Mesenchymal stem cell (in vitro differentiated cells and primary cell): Measurements from ENCODE around the gene PAQR9.
A peak's percentile ranks its signal among the peaks of the same experiment; 100 is the strongest.

ENCODE experiments used
- DNase-seq: peaks from one replicate; pipeline ENCODE4 v3.0.0-alpha.2; 2013
- H2AFZ ChIP-seq: one replicate; pipeline ENCODE4 v1.6.1; 2013; ENCODE audit warnings: low read depth, mild to moderate bottlenecking, control low read depth, inconsistent platforms, low read length, moderate library complexity
- H2AK5ac ChIP-seq: 2 replicates; pipeline ENCODE4 v1.6.1; 2013; ENCODE audit warnings: low read length, moderate library complexity, mild to moderate bottlenecking, inconsistent platforms; ENCODE audit not compliant: severe bottlenecking
- H2BK120ac ChIP-seq: one replicate; pipeline ENCODE4 v1.6.1; 2013; ENCODE audit warnings: low read depth, mild to moderate bottlenecking, inconsistent platforms, low read length, moderate library complexity
- H2BK12ac ChIP-seq, 2 experiments: one replicate each; pipeline ENCODE4 v1.6.1; 2013; ENCODE audit warnings: inconsistent platforms in 2 of 2, low read length in 2 of 2, mild to moderate bottlenecking in 2 of 2, moderate library complexity in 2 of 2, control low read depth in 1 of 2
- H2BK15ac ChIP-seq: one replicate; pipeline ENCODE4 v1.6.1; 2013; ENCODE audit warnings: mild to moderate bottlenecking, low read depth, inconsistent platforms; ENCODE audit not compliant: poor library complexity, severe bottlenecking
- H2BK5ac ChIP-seq: 2 replicates; pipeline ENCODE4 v1.6.1; 2013; ENCODE audit warnings: low read depth, mild to moderate bottlenecking, low read length, control low read depth, inconsistent platforms; ENCODE audit not compliant: poor library complexity, severe bottlenecking
- H3K14ac ChIP-seq, 2 experiments: one replicate each; pipeline ENCODE4 v1.6.1; 2013; ENCODE audit warnings: inconsistent platforms in 2 of 2, low read length in 2 of 2, control low read depth in 1 of 2, mild to moderate bottlenecking in 1 of 2, moderate library complexity in 1 of 2
- H3K18ac ChIP-seq, 2 experiments: one replicate each; pipeline ENCODE4 v1.6.1; 2013; ENCODE audit warnings: inconsistent platforms in 2 of 2, low read length in 2 of 2, control low read depth in 1 of 2, low read depth in 1 of 2, mild to moderate bottlenecking in 1 of 2
- H3K23ac ChIP-seq, 2 experiments: one replicate each; pipeline ENCODE4 v1.6.1; 2013; ENCODE audit warnings: inconsistent platforms in 2 of 2, low read length in 2 of 2, mild to moderate bottlenecking in 2 of 2, moderate library complexity in 2 of 2, control low read depth in 1 of 2
- H3K27ac ChIP-seq: 2 replicates; pipeline ENCODE4 v1.5.1; 2013; ENCODE audit warnings: mild to moderate bottlenecking, moderate library complexity, low read length, control low read depth, inconsistent platforms; ENCODE audit not compliant: poor library complexity, severe bottlenecking
- H3K27me3 ChIP-seq, 2 experiments: 2 replicates each; pipeline versions ENCODE4 v1.6.1 to v1.7.0; 2013; ENCODE audit warnings: low read length in 2 of 2, mild to moderate bottlenecking in 2 of 2, moderate library complexity in 2 of 2, control low read depth in 1 of 2, inconsistent platforms in 1 of 2; ENCODE audit not compliant: control insufficient read depth in 1 of 2, insufficient read depth in 1 of 2
- H3K36me3 ChIP-seq, 2 experiments: 2 replicates each; pipeline versions ENCODE4 v1.6.1 to v1.7.0; 2013; ENCODE audit warnings: low read length in 2 of 2, control low read depth in 1 of 2, inconsistent platforms in 1 of 2, low read depth in 1 of 2, mild to moderate bottlenecking in 1 of 2; ENCODE audit not compliant: insufficient read depth in 2 of 2, control insufficient read depth in 1 of 2
- H3K4ac ChIP-seq, 2 experiments: one replicate each; pipeline ENCODE4 v1.6.1; 2013; ENCODE audit warnings: inconsistent platforms in 2 of 2, low read length in 2 of 2, mild to moderate bottlenecking in 2 of 2, moderate library complexity in 2 of 2, control low read depth in 1 of 2, low read depth in 1 of 2
- H3K4me1 ChIP-seq: 2 replicates; pipeline ENCODE4 v1.6.1; 2013; ENCODE audit warnings: low read depth, low read length, control low read depth; ENCODE audit not compliant: control insufficient read depth, insufficient read depth
- H3K4me2 ChIP-seq: 2 replicates; pipeline ENCODE4 v1.6.1; 2013; ENCODE audit warnings: low read length, mild to moderate bottlenecking, inconsistent platforms; ENCODE audit not compliant: poor library complexity, severe bottlenecking
- H3K4me3 ChIP-seq, 2 experiments: 2 replicates each; pipeline versions ENCODE4 v1.5.1 to v1.7.0; 2013; ENCODE audit warnings: low read length in 2 of 2, mild to moderate bottlenecking in 2 of 2, control low read depth in 1 of 2, low read depth in 1 of 2; ENCODE audit not compliant: insufficient read depth in 1 of 2
- H3K79me1 ChIP-seq: replicated peaks from 2 replicates; pipeline ENCODE4 v1.6.1; 2013; ENCODE audit warnings: mild to moderate bottlenecking, control low read depth, low read length, inconsistent platforms; ENCODE audit not compliant: poor library complexity, severe bottlenecking
- H3K9ac ChIP-seq: 2 replicates; pipeline ENCODE4 v1.7.0; 2013; ENCODE audit warnings: mild to moderate bottlenecking, low read length, moderate library complexity
- H3K9me3 ChIP-seq: 2 replicates; pipeline ENCODE4 v1.7.0; 2013; ENCODE audit warnings: mild to moderate bottlenecking, low read length; ENCODE audit not compliant: control insufficient read depth
- H4K8ac ChIP-seq: one replicate; pipeline ENCODE4 v1.6.1; 2013; ENCODE audit warnings: inconsistent platforms, mild to moderate bottlenecking, low read length, moderate library complexity
- H4K91ac ChIP-seq: one replicate; pipeline ENCODE4 v1.6.1; 2013; ENCODE audit warnings: mild to moderate bottlenecking, low read length, inconsistent platforms
- WGBS: methylation state at CpG from one replicate; pipeline ENCODE4 v1.1.7; 2013; ENCODE audit warnings: mixed read lengths; 5-methylcytosine and 5-hydroxymethylcytosine counted together

The PAQR9 gene

GRCh38 chr3:142926368-142926944 lies 37.0 kb downstream of the PAQR9 start:
- H2BK15ac ChIP-seq = no peak overlapping the region
- H2AFZ ChIP-seq = no peak overlapping the region
- H3K9me3 ChIP-seq = peaks cover 17% of the 10 kb centered on the region
- no peak overlapping the region for H3K23ac ChIP-seq
- no peak overlapping the region for H3K18ac ChIP-seq
- no peak overlapping the region for H3K9ac ChIP-seq
- WGBS = 91% methylated on average over 3 of the region's 3 CpGs
- H2AK5ac ChIP-seq = no peak overlapping the region
- H4K8ac ChIP-seq = no peak overlapping the region
- no peak overlapping the region for H3K27ac ChIP-seq
- DNase-seq = no peak
- H3K27me3 ChIP-seq = no peaks in the 10 kb centered on the region
- H3K79me1 ChIP-seq = no peaks in the 10 kb centered on the region
- no peaks in the 10 kb centered on the region for H3K4me1 ChIP-seq
- H2BK12ac ChIP-seq = no peak overlapping the region
- no peak overlapping the region for H4K91ac ChIP-seq
- no peak overlapping the region for H3K4ac ChIP-seq
- no peak overlapping the region for H3K14ac ChIP-seq
- no peak overlapping the region for H3K4me2 ChIP-seq
- H3K4me3 ChIP-seq = no peak overlapping the region
- no peak overlapping the region for H2BK5ac ChIP-seq
- H3K36me3 ChIP-seq = no peaks in the 10 kb centered on the region
- no peak overlapping the region for H2BK120ac ChIP-seq

GRCh38 chr3:142925140-142925539 lies 38.3 kb downstream of the PAQR9 start:
- no peak overlapping the region for H3K4me3 ChIP-seq
- no peak overlapping the region for H2BK15ac ChIP-seq
- H3K27ac ChIP-seq = no peak overlapping the region
- H2BK12ac ChIP-seq = no peak overlapping the region
- H3K79me1 ChIP-seq = no peaks in the 10 kb centered on the region
- H2BK5ac ChIP-seq = no peak overlapping the region
- DNase-seq = no peak
- no peak overlapping the region for H2BK120ac ChIP-seq
- H2AK5ac ChIP-seq = no peak overlapping the region
- H3K9me3 ChIP-seq = peaks cover 17% of the 10 kb centered on the region
- H3K36me3 ChIP-seq = no peaks in the 10 kb centered on the region
- no peak overlapping the region for H4K8ac ChIP-seq
- H3K14ac ChIP-seq = no peak overlapping the region
- H3K4ac ChIP-seq = no peak overlapping the region
- H3K23ac ChIP-seq = no peak overlapping the region
- H2AFZ ChIP-seq = no peak overlapping the region
- H4K91ac ChIP-seq = no peak overlapping the region
- no peak overlapping the region for H3K9ac ChIP-seq
- no peaks in the 10 kb centered on the region for H3K27me3 ChIP-seq
- no peak overlapping the region for H3K18ac ChIP-seq
- H3K4me2 ChIP-seq = no peak overlapping the region
- no peaks in the 10 kb centered on the region for H3K4me1 ChIP-seq

- no peak overlapping the region for H2AK5ac ChIP-seq
- H3K14ac ChIP-seq = no peak overlapping the region
- no peak overlapping the region for H3K4ac ChIP-seq
- peaks cover 17% of the 10 kb centered on the region for H3K9me3 ChIP-seq
- no peak overlapping the region for H4K91ac ChIP-seq
- no peak overlapping the region for H3K4me2 ChIP-seq
- no peak overlapping the region for H3K4me3 ChIP-seq
- H2BK120ac ChIP-seq = no peak overlapping the region
- H2AFZ ChIP-seq = no peak overlapping the region
- H2BK5ac ChIP-seq = no peak overlapping the region
- H2BK12ac ChIP-seq = no peak overlapping the region
- H3K23ac ChIP-seq = no peak overlapping the region
- no peak overlapping the region for H3K9ac ChIP-seq
- no peak overlapping the region for H2BK15ac ChIP-seq
- no peak for DNase-seq
- H3K79me1 ChIP-seq = no peaks in the 10 kb centered on the region
- no peaks in the 10 kb centered on the region for H3K4me1 ChIP-seq
- H3K18ac ChIP-seq = no peak overlapping the region
- no peaks in the 10 kb centered on the region for H3K27me3 ChIP-seq
- no peaks in the 10 kb centered on the region for H3K36me3 ChIP-seq
- no peak overlapping the region for H4K8ac ChIP-seq
- no peak overlapping the region for H3K27ac ChIP-seq
Measured at GRCh38 chr3:142923694-142924093, 39.8 kb downstream of the PAQR9 start.

- no peaks in the 10 kb centered on the region for H3K27me3 ChIP-seq
- H3K4me3 ChIP-seq = no peak overlapping the region
- no peaks in the 10 kb centered on the region for H3K4me1 ChIP-seq
- no peak overlapping the region for H4K91ac ChIP-seq
- no peak overlapping the region for H2BK15ac ChIP-seq
- no peak overlapping the region for H2BK5ac ChIP-seq
- no peak overlapping the region for H2BK12ac ChIP-seq
- no peak overlapping the region for H2BK120ac ChIP-seq
- no peak overlapping the region for H3K14ac ChIP-seq
- no peak overlapping the region for H3K4me2 ChIP-seq
- H3K23ac ChIP-seq = no peak overlapping the region
- no peak overlapping the region for H4K8ac ChIP-seq
- H3K9ac ChIP-seq = peak overlapping the region; percentile 11
- no peak overlapping the region for H2AFZ ChIP-seq
- H3K79me1 ChIP-seq = no peaks in the 10 kb centered on the region
- H3K36me3 ChIP-seq = no peaks in the 10 kb centered on the region
- 70% methylated on average over 2 of the region's 2 CpGs for WGBS
- no peak for DNase-seq
- H2AK5ac ChIP-seq = no peak overlapping the region
- no peak overlapping the region for H3K27ac ChIP-seq
- no peak overlapping the region for H3K18ac ChIP-seq
- H3K4ac ChIP-seq = no peak overlapping the region
- H3K9me3 ChIP-seq = no peaks in the 10 kb centered on the region
Measured at GRCh38 chr3:142916605-142917004, 46.9 kb downstream of the PAQR9 start.
